AG04450 (cell line): ENCODE measurements around the gene ITIH3. TPM values are rescaled to one million over a fixed set of nuclear protein-coding genes. Genes with fewer than 3 reads are reported as not detected.

ENCODE experiments used
- CTCF ChIA-PET: fragments of 300-600, 350-600 bp; formaldehyde crosslinking; extraction: SDS; loops from one replicate; lab custom pipeline; 2022; ENCODE audit warnings: antibody characterized with exemption, inconsistent platforms; lab: Charles Lee
- POLR2A ChIA-PET: fragments of 350-600 bp; formaldehyde crosslinking; extraction: SDS; loops from one replicate; lab custom pipeline; 2021; ENCODE audit warnings: antibody characterized with exemption, inconsistent platforms; lab: Yijun Ruan, JAX
- DNase-seq: peaks from one replicate; pipeline ENCODE4 v3.0.0-alpha.2; 2011; ENCODE audit warnings: low read depth, low spot score
- H3K27ac ChIP-seq: one replicate; pipeline ENCODE4 v1.5.1; 2012; ENCODE audit warnings: low read depth, low read length, control low read depth
- H3K27me3 ChIP-seq: one replicate; pipeline ENCODE4 v1.6.0; 2012; ENCODE audit warnings: low read length; ENCODE audit not compliant: control insufficient read depth, insufficient read depth
- H3K4me3 ChIP-seq: 2 replicates; pipeline ENCODE4 v1.5.1; 2011; ENCODE audit warnings: mild to moderate bottlenecking, low read depth, low read length, control low read depth
- H3K9me3 ChIP-seq: 2 replicates; pipeline ENCODE4 v1.5.1; 2012; ENCODE audit warnings: low read length; ENCODE audit not compliant: control insufficient read depth, insufficient read depth
- CTCF ChIP-seq: IDR thresholded peaks from 2 replicates; pipeline ENCODE4 v1.5.1; 2011; ENCODE audit warnings: low read depth, low read length, control low read depth, inconsistent platforms
- polyA plus RNA-seq: library from polyadenylated mRNA; depleted of rRNA; stranded (reverse); fragments of >200 nt; gene quantifications from 2 replicates; pipeline ENCODE4 v1.2.3, GENCODE V29; 2011

Gene ITIH3
- polyA plus RNA-seq, 1 experiment: 0.72 TPM

DNA sequence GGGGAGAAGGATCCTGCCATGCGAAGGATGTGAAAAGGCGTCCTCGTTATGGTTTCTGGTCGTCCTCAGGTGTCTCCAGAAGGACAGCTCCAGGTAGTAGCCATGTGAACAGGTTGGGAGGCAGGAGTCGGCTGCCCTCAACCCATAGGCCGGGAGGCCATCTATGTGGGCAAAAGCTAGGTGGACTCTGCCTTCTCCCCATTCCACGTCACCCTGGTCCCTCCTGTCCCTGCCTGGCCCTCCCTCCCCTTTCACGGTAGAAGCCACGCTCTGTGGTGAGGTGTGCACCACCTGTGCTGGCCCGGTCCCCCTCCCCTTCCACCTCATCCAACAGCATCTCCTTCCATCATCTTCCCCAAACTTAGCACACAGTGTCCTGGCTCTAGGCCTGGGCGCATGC, 16.3 kb downstream of the ITIH3 start:
- no peak overlapping the region for H3K27ac ChIP-seq
- H3K27me3 ChIP-seq: peaks cover 29% of the 10 kb centered on the region
- no peak for DNase-seq
- no peaks in the 10 kb centered on the region; the same call in 1 of the 2 replicates for H3K9me3 ChIP-seq
- CTCF ChIA-PET: no interaction called here
- POLR2A ChIA-PET: no interaction called here
- H3K4me3 ChIP-seq: no peak overlapping the region
- TF ChIP-seq CTCF: no peak

GRCh38 chr3:52811452-52812011, 16.9 kb downstream of the ITIH3 start:
- ChIA-PET POLR2A (no interaction called here), CTCF (interaction anchor here (1.9 kb wide), 1 partner anchor 10 kb away, joined by 13 read pairs; no protein-coding TSS in a partner anchor)
- peaks cover 29% of the 10 kb centered on the region for H3K27me3 ChIP-seq
- no peak for DNase-seq
- TF ChIP-seq CTCF: no peak
- H3K4me3 ChIP-seq: no peak overlapping the region
- H3K27ac ChIP-seq: no peak overlapping the region
- no peaks in the 10 kb centered on the region for H3K9me3 ChIP-seq

DNA sequence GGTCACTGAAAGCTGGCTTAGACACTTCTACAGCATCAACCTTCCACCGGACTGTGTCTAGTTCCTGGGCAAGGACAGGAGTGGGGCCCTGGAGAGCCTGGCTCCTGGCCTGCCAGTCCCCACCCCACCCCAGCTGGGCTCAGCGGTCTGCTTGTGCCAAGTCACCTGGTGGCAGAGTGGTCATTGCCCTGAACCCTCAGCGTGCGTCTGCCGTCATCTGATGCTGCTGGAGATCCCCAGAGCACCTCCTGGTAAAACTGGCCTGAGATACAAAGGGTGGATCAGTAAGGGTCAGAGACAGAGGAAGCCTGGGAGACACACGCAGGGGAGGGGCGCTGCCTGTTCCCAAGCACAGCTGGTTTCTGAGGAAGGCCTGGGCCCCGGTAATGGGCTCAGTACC, 19.2 kb downstream of the ITIH3 start:
- Histone ChIP-seq H3K4me3 (no peak overlapping the region), H3K27me3 (peaks cover 17% of the 10 kb centered on the region), H3K27ac (no peak overlapping the region), H3K9me3 (no peaks in the 10 kb centered on the region)
- ChIA-PET POLR2A (no interaction called here), CTCF (no interaction called here)
- DNase-seq: no peak
- no peak for TF ChIP-seq CTCF

- ChIA-PET CTCF (no interaction called here), POLR2A (no interaction called here)
- Histone ChIP-seq H3K27ac (no peak overlapping the region), H3K9me3 (no peaks in the 10 kb centered on the region), H3K4me3 (no peak overlapping the region), H3K27me3 (peaks cover 11% of the 10 kb centered on the region)
- DNase-seq: no peak
- TF ChIP-seq CTCF: no peak
These were observed 21.6 kb downstream of the ITIH3 start for GRCh38 chr3:52816199-52816598.

DNA sequence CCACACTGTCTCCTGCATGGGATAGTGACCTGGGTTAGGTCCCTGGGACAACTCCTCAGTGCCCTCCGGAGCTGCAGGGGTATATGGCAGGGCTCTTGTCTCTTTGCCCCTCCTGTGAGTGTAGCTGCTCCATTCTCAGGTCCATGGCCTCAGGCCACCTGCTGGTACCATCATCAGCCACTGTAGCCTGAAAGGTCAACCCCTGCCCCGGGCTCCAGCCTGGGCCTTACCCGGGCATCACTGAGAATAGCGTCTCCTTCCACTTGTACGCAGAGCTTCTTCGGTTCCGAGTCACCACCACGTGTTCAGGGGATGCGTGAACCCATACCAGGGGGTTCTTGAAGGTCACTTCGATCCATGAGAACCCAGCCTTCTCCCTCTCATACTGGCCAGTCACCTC, 22.1 kb downstream of the ITIH3 start:
- Histone ChIP-seq H3K9me3 (no peaks in the 10 kb centered on the region), H3K4me3 (no peak overlapping the region), H3K27me3 (peaks cover 7% of the 10 kb centered on the region), H3K27ac (no peak overlapping the region)
- ChIA-PET CTCF (no interaction called here), POLR2A (no interaction called here)
- TF ChIP-seq CTCF: no peak
- DNase-seq: no peak
